Tracheal epithelial cell (primary cell): ENCODE data around the gene TICAM1. TPM values are rescaled to one million over a fixed set of nuclear protein-coding genes. Genes with fewer than 3 reads are reported as not detected.

Experiments
- total RNA-seq: library from RNA; depleted of rRNA; stranded (reverse); fragments of >200 nt; gene quantifications from 2 replicates; pipeline ENCODE4 v1.2.1, GENCODE V29; 2014

The TICAM1 gene
- 4.3 and 14.5 TPM in 2 replicates for total RNA-seq

GRCh38 chr19:4831304-4831978 lies at the start of gene TICAM1:
Gene TICAM1 (minus strand): TSS chr19:4831712. CDS start chr19:4818377, 13,335 bp downstream.

GRCh38 chr19:4867534-4868285 lies 36.2 kb upstream of the TICAM1 start, which contains the start of gene PLIN3:
Gene PLIN3 (minus strand): TSS chr19:4867667. CDS start chr19:4861394, 6,273 bp downstream.

GRCh38 chr19:4791183-4792018 lies 40.1 kb downstream of the TICAM1 start, which contains the start of gene FEM1A:
Gene FEM1A (plus strand): TSS chr19:4791734. CDS start chr19:4791855, 121 bp downstream.

Other genes with a start within 250 kb of the TICAM1 start
- gene TNFAIP8L1, start 192.2 kb downstream of the TICAM1 start, total RNA-seq, result 0.85 and 1.7 TPM in 2 replicates
- 122 and 151 TPM in 2 replicates for gene MYDGF, start 161.4 kb downstream of the TICAM1 start, total RNA-seq
- 27.5 and 32.3 TPM in 2 replicates for gene DPP9, start 107.9 kb downstream of the TICAM1 start, total RNA-seq
- gene FEM1A, start 40.0 kb downstream of the TICAM1 start, total RNA-seq, result 20.7 and 22.7 TPM in 2 replicates
- 66.9 and 212 TPM in 2 replicates for gene PLIN3, start 36.0 kb upstream of the TICAM1 start, total RNA-seq
- not detected in 2 replicates for gene ARRDC5, start 71.2 kb upstream of the TICAM1 start, total RNA-seq
- gene UHRF1, start 77.8 kb upstream of the TICAM1 start, total RNA-seq, result 3.4 and 9.4 TPM in 2 replicates
- 14.3 and 15.4 TPM in 2 replicates for gene KDM4B, start 137.4 kb upstream of the TICAM1 start, total RNA-seq